PC-3 (cell line): ENCODE data around the gene LRBA. TPM values are rescaled to one million over a fixed set of nuclear protein-coding genes. Genes with fewer than 3 reads are reported as not detected.

Experiments
- ATAC-seq: fragments of 200-7000 bp; cut with Tn5 transposase; 2 replicates; pipeline ENCODE4 v1.9.1; 2020; ENCODE audit warnings: mild to moderate bottlenecking, moderate library complexity
- BruUV-seq: library from RNA; stranded (reverse); fragments of 400-500 nt; replicated peaks from 2 replicates; lab custom pipeline; 2021; lab: Mats Ljungman, UMichigan
- CTCF ChIA-PET: fragments of 300-600 bp; sonication (Branson Sonifier 250); formaldehyde crosslinking; loops from one replicate; lab custom pipeline; 2022; ENCODE audit warnings: antibody characterized with exemption; lab: Charles Lee
- POLR2A ChIA-PET: fragments of 300-600 bp; sonication (Branson Sonifier 250); formaldehyde crosslinking; loops from one replicate; lab custom pipeline; 2022; ENCODE audit warnings: antibody characterized with exemption; ENCODE audit not compliant: unreplicated experiment; lab: Charles Lee
- DNase-seq: peaks from one replicate; pipeline ENCODE4 v3.0.0-alpha.2; 2015
- H2AFZ ChIP-seq: fragments of 300-600 bp; sonication (generic); 2 replicates; pipeline ENCODE4 v1.6.0; 2016; ENCODE audit warnings: antibody characterized with exemption, low read length
- H3F3A ChIP-seq: fragments of 300-600 bp; sonication (generic); one replicate; pipeline ENCODE4 v1.6.0; 2017; ENCODE audit warnings: antibody characterized with exemption, low read length, control low read depth, mild to moderate bottlenecking; ENCODE audit not compliant: unreplicated experiment
- H3K27ac ChIP-seq: fragments of 300-600 bp; sonication (generic); 2 replicates; pipeline ENCODE4 v1.5.1; 2016; ENCODE audit warnings: mild to moderate bottlenecking, low read length
- H3K27me3 ChIP-seq: fragments of 300-600 bp; sonication (generic); 2 replicates; pipeline ENCODE4 v1.6.1; 2016; ENCODE audit warnings: low read length, mixed read lengths
- H3K36me3 ChIP-seq: fragments of 300-600 bp; sonication (generic); 2 replicates; pipeline ENCODE4 v1.6.1; 2016; ENCODE audit warnings: low read depth, mixed run types, low read length, mixed read lengths
- H3K4me1 ChIP-seq: fragments of 300-600 bp; sonication (generic); 2 replicates; pipeline ENCODE4 v1.5.1; 2016; ENCODE audit warnings: low read length; ENCODE audit not compliant: insufficient read depth
- H3K4me2 ChIP-seq: fragments of 300-600 bp; sonication (generic); 2 replicates; pipeline ENCODE4 v1.6.0; 2016; ENCODE audit warnings: low read length
- H3K4me3 ChIP-seq: fragments of 300-600 bp; sonication (generic); 2 replicates; pipeline ENCODE4 v1.5.1; 2016; ENCODE audit warnings: mild to moderate bottlenecking, low read length, mixed read lengths
- H3K79me2 ChIP-seq: fragments of 300-600 bp; sonication (generic); 2 replicates; pipeline ENCODE4 v1.6.1; 2017; ENCODE audit warnings: low read length, mixed read lengths
- H3K9ac ChIP-seq: fragments of 300-600 bp; sonication (generic); 2 replicates; pipeline ENCODE4 v1.6.0; 2016; ENCODE audit warnings: mild to moderate bottlenecking, low read length
- H3K9me2 ChIP-seq: fragments of 300-600 bp; sonication (generic); replicated peaks from 2 replicates; pipeline ENCODE4 v1.6.1; 2016; ENCODE audit warnings: mixed run types, low read length, mixed read lengths
- H3K9me3 ChIP-seq: fragments of 300-600 bp; sonication (generic); 2 replicates; pipeline ENCODE4 v1.6.1; 2016; ENCODE audit warnings: low read length, mixed read lengths
- H4K20me1 ChIP-seq: fragments of 300-600 bp; sonication (generic); 2 replicates; pipeline ENCODE4 v1.6.1; 2016; ENCODE audit warnings: low read length, mixed read lengths
- CTCF ChIP-seq: fragments of 300-600 bp; sonication (generic); conservative IDR thresholded peaks from 2 replicates; pipeline ENCODE4 v1.5.1; 2017; ENCODE audit warnings: antibody characterized with exemption, low read depth, mild to moderate bottlenecking, low read length
- EZH2 ChIP-seq: fragments of 300-600 bp; sonication (generic); IDR thresholded peaks from one replicate; pipeline ENCODE4 v1.6.1; 2017; ENCODE audit warnings: antibody characterized with exemption, mild to moderate bottlenecking, low read length; ENCODE audit not compliant: unreplicated experiment
- EZH2phosphoT487 ChIP-seq: fragments of 300-600 bp; sonication (generic); IDR thresholded peaks from 2 replicates; pipeline ENCODE4 v1.6.1; 2018; ENCODE audit warnings: mild to moderate bottlenecking, antibody characterized with exemption, low read length, borderline replicate concordance
- intact Hi-C: fragments of 100-400 bp; cut with micrococcal nuclease; formaldehyde crosslinking; loops from 2 replicates; pipeline ENCODE4 v1.9.0; 2023
- total RNA-seq: library from RNA; depleted of rRNA; stranded (reverse); fragments of >200 nt; gene quantifications from 2 replicates; pipeline ENCODE4 v1.2.3, GENCODE V29; 2014

The LRBA gene
- total RNA-seq, 1 experiment from 2014 or later, result 40.8 TPM

- no TSS peak for BruUV-seq
These were observed 396.0 kb downstream of the LRBA start for GRCh38 chr4:150619042-150619441.

GRCh38 chr4:150609131-150609530 lies 406.0 kb downstream of the LRBA start:
- no peaks in the 10 kb centered on the region for H3K4me1 ChIP-seq

More at GRCh38 chr4:150619042-150619441, 396.0 kb downstream of the LRBA start:
- Histone ChIP-seq H4K20me1 (no peaks in the 10 kb centered on the region), H3K4me3 (no peak overlapping the region), H3K9ac (no peak overlapping the region), H2AFZ (no peak overlapping the region), H3K9me2 (no peaks in the 10 kb centered on the region), H3K9me3 (no peaks in the 10 kb centered on the region), H3K79me2 (no peaks in the 10 kb centered on the region), H3K27me3 (no peaks in the 10 kb centered on the region), H3K4me1 (no peaks in the 10 kb centered on the region), H3F3A (no peaks in the 10 kb centered on the region), H3K27ac (no peak overlapping the region), H3K36me3 (no peaks in the 10 kb centered on the region), H3K4me2 (no peak overlapping the region)
- ATAC-seq, result no peak
- intact Hi-C loops, result no loop called here
- TF ChIP-seq EZH2phosphoT487 (no peak), CTCF (no peak), EZH2 (no peak)
- ChIA-PET CTCF (no interaction called here), POLR2A (no interaction called here)
- no peak for DNase-seq

More at GRCh38 chr4:150609131-150609530, 406.0 kb downstream of the LRBA start:
- H3K27me3 ChIP-seq, result no peaks in the 10 kb centered on the region
- ChIA-PET CTCF (no interaction called here), POLR2A (no interaction called here)
- H3K9ac ChIP-seq, result no peak overlapping the region
- ATAC-seq (no peak), DNase-seq (no peak)
- no peaks in the 10 kb centered on the region for H4K20me1 ChIP-seq
- no peaks in the 10 kb centered on the region for H3K79me2 ChIP-seq
- no peaks in the 10 kb centered on the region for H3F3A ChIP-seq
- BruUV-seq, result no TSS peak
- no peaks in the 10 kb centered on the region for H3K36me3 ChIP-seq
- intact Hi-C loops, result no loop called here
- no peak overlapping the region for H3K4me2 ChIP-seq
- H3K9me3 ChIP-seq, result no peaks in the 10 kb centered on the region
- H3K27ac ChIP-seq, result no peak overlapping the region
- TF ChIP-seq CTCF, result no peak
- no peak for TF ChIP-seq EZH2
- TF ChIP-seq EZH2phosphoT487, result no peak
- no peak overlapping the region for H2AFZ ChIP-seq
- H3K9me2 ChIP-seq, result no peaks in the 10 kb centered on the region
- H3K4me3 ChIP-seq, result no peak overlapping the region
